Keratinocyte (primary cell): ENCODE data around the gene RSPH1.

Source experiments
- EZH2 ChIP-seq: IDR thresholded peaks from one replicate; pipeline ENCODE4 v1.6.1; 2012; ENCODE audit warnings: inconsistent platforms, mild to moderate bottlenecking, low read length, moderate library complexity
- TF ChIP-seq, protein P1 (sequence below), 3 experiments: IDR thresholded peaks in 1 of 3; conservative IDR thresholded peaks in 1 of 3; optimal IDR thresholded peaks in 1 of 3; 2 replicates in 2 of 3; 3 replicates in 1 of 3; pipeline versions ENCODE3 to v1.5.1; 2011; ENCODE audit warnings: low read length in 3 of 3, mild to moderate bottlenecking in 3 of 3, moderate library complexity in 2 of 3, control low read depth in 1 of 3, inconsistent platforms in 1 of 3; ENCODE audit not compliant: insufficient read depth in 2 of 3; ENCODE audit errors: extremely low read depth in 1 of 3

DNA sequence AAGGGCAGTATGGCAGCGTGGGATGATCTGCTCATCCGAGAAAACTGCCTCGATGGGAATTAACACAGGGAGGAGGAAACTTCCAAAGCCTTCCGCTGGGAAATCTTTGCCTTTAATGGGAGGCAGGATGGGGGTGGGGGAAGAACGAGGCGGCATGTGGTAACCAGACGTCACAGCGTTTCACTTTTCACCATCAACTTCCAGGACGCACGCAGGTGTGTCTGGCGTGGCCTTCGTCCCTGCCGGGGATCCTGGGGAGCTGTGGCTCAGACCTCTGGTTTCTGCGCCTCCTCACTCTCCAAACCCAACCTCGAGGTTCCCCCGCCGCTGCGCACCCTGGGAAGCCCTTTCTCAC lies 282 bp downstream of the RSPH1 start:
- TF ChIP-seq EZH2 = no peak
- TF ChIP-seq, protein P1, sequence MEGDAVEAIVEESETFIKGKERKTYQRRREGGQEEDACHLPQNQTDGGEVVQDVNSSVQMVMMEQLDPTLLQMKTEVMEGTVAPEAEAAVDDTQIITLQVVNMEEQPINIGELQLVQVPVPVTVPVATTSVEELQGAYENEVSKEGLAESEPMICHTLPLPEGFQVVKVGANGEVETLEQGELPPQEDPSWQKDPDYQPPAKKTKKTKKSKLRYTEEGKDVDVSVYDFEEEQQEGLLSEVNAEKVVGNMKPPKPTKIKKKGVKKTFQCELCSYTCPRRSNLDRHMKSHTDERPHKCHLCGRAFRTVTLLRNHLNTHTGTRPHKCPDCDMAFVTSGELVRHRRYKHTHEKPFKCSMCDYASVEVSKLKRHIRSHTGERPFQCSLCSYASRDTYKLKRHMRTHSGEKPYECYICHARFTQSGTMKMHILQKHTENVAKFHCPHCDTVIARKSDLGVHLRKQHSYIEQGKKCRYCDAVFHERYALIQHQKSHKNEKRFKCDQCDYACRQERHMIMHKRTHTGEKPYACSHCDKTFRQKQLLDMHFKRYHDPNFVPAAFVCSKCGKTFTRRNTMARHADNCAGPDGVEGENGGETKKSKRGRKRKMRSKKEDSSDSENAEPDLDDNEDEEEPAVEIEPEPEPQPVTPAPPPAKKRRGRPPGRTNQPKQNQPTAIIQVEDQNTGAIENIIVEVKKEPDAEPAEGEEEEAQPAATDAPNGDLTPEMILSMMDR (optimal IDR thresholded peaks at IDR 0.05 in 1 of 3, IDR thresholded peaks at IDR 0.05 in 1 of 3, conservative IDR thresholded peaks at IDR 0.05 in 1 of 3; ENCODE audit: extremely low read depth in 1 of 3, insufficient read depth in 2 of 3, low read length in 3 of 3) = no peak
